HEK293 (cell line): ENCODE data around the gene JAK3.

ENCODE experiments used
- ELK4 ChIP-seq: IDR thresholded peaks from 2 replicates; pipeline ENCODE4 v1.6.1; 2011; ENCODE audit warnings: mild to moderate bottlenecking, low read depth, low read length, borderline replicate concordance
- GLI2 ChIP-seq: fragments of 450-650 bp; formaldehyde crosslinking; IDR thresholded peaks from 2 replicates; pipeline ENCODE4; 2017; ENCODE audit warnings: missing biosample characterization, missing genetic modification characterization, low read depth, borderline replicate concordance
- ZNF76 ChIP-seq: fragments of 450-650 bp; formaldehyde crosslinking; IDR thresholded peaks from 2 replicates; pipeline ENCODE4; 2016; ENCODE audit warnings: low read depth, missing biosample characterization, missing genetic modification characterization, borderline replicate concordance

GRCh38 chr19:17886515-17886914 lies 38.7 kb upstream of the JAK3 start:
- no peak for TF ChIP-seq ELK4
- no peak for TF ChIP-seq ZNF76 (tag by site-specific recombination)
- TF ChIP-seq GLI2: no peak
